SJSA1 (cell line): ENCODE measurements around the gene CCDC200. TPM values are rescaled to one million over a fixed set of nuclear protein-coding genes. Genes with fewer than 3 reads are reported as not detected.
"Not testable (repeated sequence)": the region's sequence is repeated elsewhere in the genome, so short reads cannot be mapped to it uniquely, and the experiment has no call there.

Experiments
- DNase-seq, 2 experiments: peaks; one replicate each; pipeline ENCODE4 v3.0.0-alpha.2; 2015 to 2020; ENCODE audit warnings: low spot score in 2 of 2, low read depth in 1 of 2
- H3K27ac ChIP-seq: fragments of 250-450 bp; sonication (Bioruptor Pico); 2 replicates; pipeline ENCODE4 v1.5.1; 2020; ENCODE audit warnings: mild to moderate bottlenecking, moderate library complexity
- H3K27me3 ChIP-seq: fragments of 250-450 bp; sonication (Bioruptor Pico); replicated peaks from 2 replicates; pipeline ENCODE4 v1.5.1; 2020; ENCODE audit warnings: mild to moderate bottlenecking, moderate library complexity
- H3K36me3 ChIP-seq: fragments of 250-450 bp; sonication (Bioruptor Pico); 2 replicates; pipeline ENCODE4 v1.5.1; 2020; ENCODE audit warnings: mild to moderate bottlenecking
- H3K4me1 ChIP-seq: fragments of 250-450 bp; sonication (Bioruptor Pico); replicated peaks from 2 replicates; pipeline ENCODE4 v1.6.1; 2021; ENCODE audit warnings: mild to moderate bottlenecking
- H3K4me3 ChIP-seq: fragments of 250-450 bp; sonication (Bioruptor Pico); 2 replicates; pipeline ENCODE4 v1.5.1; 2020; ENCODE audit warnings: mild to moderate bottlenecking
- H3K9me3 ChIP-seq: fragments of 250-450 bp; sonication (Bioruptor Pico); replicated peaks from 2 replicates; pipeline ENCODE4 v1.5.1; 2020; ENCODE audit warnings: mild to moderate bottlenecking
- total RNA-seq: library from RNA; depleted of rRNA; stranded (reverse); fragments of >200 nt; shearing (Covaris generic); gene quantifications from 2 replicates; pipeline ENCODE4 v1.2.3, GENCODE V29; 2014; rRNA removed

CCDC200 gene
- total RNA-seq, 1 experiment from 2014 or later, result not detected

GRCh38 chr17:43210576-43210975 lies 17.8 kb downstream of the CCDC200 start:
- DNase-seq, result no peak
- Histone ChIP-seq H3K4me3 (no peak overlapping the region), H3K27me3 (no peaks in the 10 kb centered on the region), H3K9me3 (no peaks in the 10 kb centered on the region), H3K4me1 (peaks cover 19% of the 10 kb centered on the region), H3K27ac (peak overlapping the region; percentile 72), H3K36me3 (peaks cover 31% of the 10 kb centered on the region)

GRCh38 chr17:43203013-43203412 lies 25.4 kb downstream of the CCDC200 start:
- not testable (repeated sequence) for DNase-seq, H3K27me3 ChIP-seq, H3K4me1 ChIP-seq, H3K27ac ChIP-seq, H3K9me3 ChIP-seq, H3K4me3 ChIP-seq
- H3K36me3 ChIP-seq, result peaks cover 71% of the 10 kb centered on the region

GRCh38 chr17:43200127-43200526 lies 28.3 kb downstream of the CCDC200 start:
- no peak overlapping the region for H3K4me3 ChIP-seq
- DNase-seq, result no peak
- no peaks in the 10 kb centered on the region for H3K27me3 ChIP-seq
- H3K9me3 ChIP-seq, result no peaks in the 10 kb centered on the region
- H3K36me3 ChIP-seq, result peaks cover 93% of the 10 kb centered on the region
- H3K27ac ChIP-seq, result no peak overlapping the region
- no peaks in the 10 kb centered on the region for H3K4me1 ChIP-seq

GRCh38 chr17:43199633-43200032 lies 28.8 kb downstream of the CCDC200 start:
- Histone ChIP-seq H3K4me1 (no peaks in the 10 kb centered on the region), H3K9me3 (no peaks in the 10 kb centered on the region; the same call in 1 of the 2 replicates), H3K27ac (no peak overlapping the region), H3K27me3 (no peaks in the 10 kb centered on the region), H3K36me3 (peaks cover 96% of the 10 kb centered on the region), H3K4me3 (no peak overlapping the region)
- DNase-seq, result no peak

- Histone ChIP-seq H3K4me1 (no peaks in the 10 kb centered on the region), H3K27me3 (no peaks in the 10 kb centered on the region), H3K4me3 (no peak overlapping the region), H3K9me3 (no peaks in the 10 kb centered on the region; the same call in 1 of the 2 replicates), H3K27ac (no peak overlapping the region), H3K36me3 (peaks cover 95% of the 10 kb centered on the region)
- DNase-seq, result no peak
These were observed 35.2 kb downstream of the CCDC200 start for GRCh38 chr17:43193251-43193650.

- H3K4me3 ChIP-seq, DNase-seq, H3K4me1 ChIP-seq, H3K9me3 ChIP-seq, H3K27ac ChIP-seq, H3K27me3 ChIP-seq: not testable (repeated sequence)
- H3K36me3 ChIP-seq, result peaks cover 53% of the 10 kb centered on the region
These were observed 41.8 kb downstream of the CCDC200 start for GRCh38 chr17:43186656-43187055.

GRCh38 chr17:43183921-43184320 lies 44.5 kb downstream of the CCDC200 start:
- H3K4me3 ChIP-seq, result no peak overlapping the region
- H3K36me3 ChIP-seq, result peaks cover 51% of the 10 kb centered on the region
- H3K27me3 ChIP-seq, result no peaks in the 10 kb centered on the region
- DNase-seq, result no peak
- no peaks in the 10 kb centered on the region for H3K4me1 ChIP-seq
- H3K27ac ChIP-seq, result no peak overlapping the region
- H3K9me3 ChIP-seq, result no peaks in the 10 kb centered on the region

- Histone ChIP-seq H3K9me3 (no peaks in the 10 kb centered on the region), H3K27me3 (no peaks in the 10 kb centered on the region), H3K27ac (no peak overlapping the region), H3K4me1 (peaks cover 29% of the 10 kb centered on the region), H3K36me3 (peaks cover 52% of the 10 kb centered on the region), H3K4me3 (no peak overlapping the region)
- no peak for DNase-seq
These were observed 52.3 kb downstream of the CCDC200 start for GRCh38 chr17:43176119-43176570.

GRCh38 chr17:43175213-43176118 lies 53.0 kb downstream of the CCDC200 start:
- H3K9me3 ChIP-seq, result no peaks in the 10 kb centered on the region
- no peaks in the 10 kb centered on the region for H3K27me3 ChIP-seq
- H3K4me1 ChIP-seq, result peaks cover 32% of the 10 kb centered on the region
- no peak overlapping the region for H3K4me3 ChIP-seq
- no peak overlapping the region for H3K27ac ChIP-seq
- peaks cover 48% of the 10 kb centered on the region for H3K36me3 ChIP-seq
- peak in 1 of 2 experiments; percentile 23 for DNase-seq

GRCh38 chr17:43171586-43172487 lies 56.6 kb downstream of the CCDC200 start:
- Histone ChIP-seq H3K4me3 (peak overlapping the region; percentile 52), H3K9me3 (no peaks in the 10 kb centered on the region), H3K27ac (peak overlapping the region; percentile 78), H3K27me3 (no peaks in the 10 kb centered on the region), H3K36me3 (peaks cover 18% of the 10 kb centered on the region), H3K4me1 (peaks cover 45% of the 10 kb centered on the region)
- DNase-seq, result peak; percentile 73 to 91

Other genes with a start within 250 kb of the CCDC200 start
- 1.2 and 2.1 TPM in 2 replicates for gene PTGES3L, start 248.5 kb downstream of the CCDC200 start, total RNA-seq
- 5.7 and 17.0 TPM in 2 replicates for gene RUNDC1, start 248.1 kb downstream of the CCDC200 start, total RNA-seq
- gene RPL27, start 230.2 kb downstream of the CCDC200 start, total RNA-seq, result 605 and 1,189 TPM in 2 replicates
- gene IFI35, start 221.8 kb downstream of the CCDC200 start, total RNA-seq, result 16.4 and 17.7 TPM in 2 replicates
- gene VAT1, start 206.2 kb downstream of the CCDC200 start, total RNA-seq, result 125 and 144 TPM in 2 replicates
- gene RND2, start 203.4 kb downstream of the CCDC200 start, total RNA-seq, result 0.03 TPM in 1 of 2 replicates, not detected in the other
- 44.4 and 47.1 TPM in 2 replicates for gene BRCA1, start 103.3 kb downstream of the CCDC200 start, total RNA-seq
- 57.4 and 96.2 TPM in 2 replicates for gene NBR1, start 57.4 kb downstream of the CCDC200 start, total RNA-seq
- gene TMEM106A, start 16.7 kb downstream of the CCDC200 start, total RNA-seq, result 3.9 and 6.2 TPM in 2 replicates
- not detected in 2 replicates for gene RNU2-1, start 5.4 kb upstream of the CCDC200 start, total RNA-seq
- 21.2 and 28.0 TPM in 2 replicates for gene ARL4D, start 170.4 kb upstream of the CCDC200 start, total RNA-seq